B cell (primary cell): ENCODE results near the gene NES. TPM values are rescaled to one million over a fixed set of nuclear protein-coding genes. Genes with fewer than 3 reads are reported as not detected.

ENCODE experiments used
- ATAC-seq: fragments of 200-7000 bp; cut with Tn5 transposase; one replicate; pipeline ENCODE4 v1.10.0; 2021; ENCODE audit warnings: low read depth, mild to moderate bottlenecking, moderate number of reproducible peaks, moderate library complexity
- CTCF ChIA-PET: fragments of 350-600 bp; sonication (Branson Sonifier 250); formaldehyde crosslinking; loops from one replicate; lab custom pipeline; 2021; ENCODE audit warnings: antibody characterized with exemption, inconsistent platforms; lab: Charles Lee
- POLR2A ChIA-PET: fragments of 350-600 bp; sonication (Branson Sonifier 250); formaldehyde crosslinking; loops from one replicate; lab custom pipeline; 2021; ENCODE audit warnings: antibody characterized with exemption; lab: Charles Lee
- DNase-seq: peaks from one replicate; pipeline ENCODE4 v3.0.0; 2013
- H2AFZ ChIP-seq: 2 replicates; pipeline ENCODE4 v1.6.1; 2012; ENCODE audit warnings: mild to moderate bottlenecking, low read depth, low read length; ENCODE audit not compliant: insufficient read depth, poor library complexity, severe bottlenecking
- H3K27ac ChIP-seq, 2 donors: 1 replicate in 1 of 2; 2 replicates in 1 of 2; pipeline ENCODE4 v1.5.1; 2012 to 2013; ENCODE audit warnings: low read length in 2 of 2, mild to moderate bottlenecking in 2 of 2, moderate library complexity in 1 of 2
- H3K27me3 ChIP-seq, 4 experiments: fragments of 200-600 bp in 1 of 4; sonication (generic) in 1 of 4; replicated peaks in 1 of 4; 1 replicate in 2 of 4; 2 replicates in 2 of 4; pipeline versions ENCODE4 v1.6.1 to v1.7.0; 2013 to 2016; ENCODE audit warnings: low read length in 3 of 4, mild to moderate bottlenecking in 2 of 4, mixed read lengths in 1 of 4, moderate library complexity in 1 of 4; ENCODE audit not compliant: insufficient read depth in 4 of 4, control insufficient read depth in 3 of 4; ENCODE audit errors: control extremely low read depth in 1 of 4
- H3K36me3 ChIP-seq, 2 experiments: replicated peaks in 1 of 2; 1 replicate in 1 of 2; 2 replicates in 1 of 2; pipeline versions ENCODE4 v1.6.1 to v1.7.1; 2013; ENCODE audit warnings: low read length in 1 of 2; ENCODE audit not compliant: insufficient read depth in 2 of 2, control insufficient read depth in 1 of 2; ENCODE audit errors: control extremely low read depth in 1 of 2, extremely low read depth in 1 of 2
- H3K4me1 ChIP-seq, 2 donors: fragments of 200-600 bp in 1 of 2; sonication (generic) in 1 of 2; 1 replicate in 1 of 2; 2 replicates in 1 of 2; pipeline versions ENCODE4 v1.5.1 to v1.6.1; 2013 to 2017; ENCODE audit warnings: low read length in 2 of 2; ENCODE audit not compliant: control insufficient read depth in 2 of 2, insufficient read depth in 2 of 2
- H3K4me2 ChIP-seq: replicated peaks from 2 replicates; pipeline ENCODE3; 2012; ENCODE audit warnings: mild to moderate bottlenecking, low read depth, low read length; ENCODE audit not compliant: poor library complexity, severe bottlenecking
- H3K4me3 ChIP-seq, 5 experiments: fragments of 200-600 bp in 1 of 5; sonication (generic) in 1 of 5; 1 replicate in 3 of 5; 2 replicates in 2 of 5; pipeline versions ENCODE4 v1.5.1 to v1.7.0; 2011 to 2016; ENCODE audit warnings: low read length in 4 of 5, mild to moderate bottlenecking in 4 of 5, low read depth in 2 of 5, control low read depth in 1 of 5, moderate library complexity in 1 of 5; ENCODE audit not compliant: insufficient read depth in 1 of 5; ENCODE audit errors: control extremely low read depth in 1 of 5, extremely low read depth in 1 of 5
- H3K79me2 ChIP-seq: fragments of 200-600 bp; sonication (generic); one replicate; pipeline ENCODE4 v1.6.0; 2016; ENCODE audit warnings: low read length; ENCODE audit not compliant: control insufficient read depth, insufficient read depth
- H3K9ac ChIP-seq: fragments of 200-600 bp; sonication (generic); 2 replicates; pipeline ENCODE4 v1.6.1; 2017; ENCODE audit warnings: mild to moderate bottlenecking, low read length, moderate library complexity
- H3K9me3 ChIP-seq, 3 donors: one replicate each; pipeline versions ENCODE4 v1.6.1 to v1.7.1; 2013; ENCODE audit warnings: low read length in 2 of 3; ENCODE audit not compliant: control insufficient read depth in 2 of 3, insufficient read depth in 1 of 3; ENCODE audit errors: control extremely low read depth in 1 of 3
- H4K20me1 ChIP-seq: 2 replicates; pipeline ENCODE4 v1.6.0; 2012; ENCODE audit warnings: mild to moderate bottlenecking, low read length; ENCODE audit not compliant: insufficient read depth, control insufficient read depth, poor library complexity, severe bottlenecking
- H3K27ac Mint-ChIP-seq: one replicate; pipeline ENCODE4 v1.8.0; 2021; ENCODE audit warnings: mixed read lengths
- H3K27me3 Mint-ChIP-seq: one replicate; pipeline ENCODE4 v1.8.0; 2021; ENCODE audit warnings: mixed read lengths
- H3K4me1 Mint-ChIP-seq: one replicate; pipeline ENCODE4 v1.8.0; 2021; ENCODE audit warnings: mixed read lengths
- H3K4me3 Mint-ChIP-seq: one replicate; pipeline ENCODE4 v1.8.0; 2021; ENCODE audit warnings: mixed read lengths
- H3K9me3 Mint-ChIP-seq: one replicate; pipeline ENCODE4 v1.8.0; 2022; ENCODE audit warnings: mixed read lengths; ENCODE audit not compliant: insufficient read depth
- CTCF ChIP-seq: fragments of 200-600 bp; IDR thresholded peaks from one replicate; pipeline ENCODE4 v1.8.0; 2022; ENCODE audit warnings: antibody characterized with exemption, mild to moderate bottlenecking
- EZH2 ChIP-seq: IDR thresholded peaks from 2 replicates; pipeline ENCODE4 v1.6.1; 2012; ENCODE audit warnings: borderline replicate concordance, low read depth, mild to moderate bottlenecking, moderate library complexity, low read length; ENCODE audit not compliant: insufficient read depth, poor library complexity, severe bottlenecking
- WGBS: methylation state at CpG from one replicate; pipeline ENCODE4 v1.1.5; 2013; ENCODE audit warnings: missing lambda C conversion rate; ENCODE audit not compliant: insufficient coverage; 5-methylcytosine and 5-hydroxymethylcytosine counted together
- intact Hi-C: fragments of 100-400 bp; cut with micrococcal nuclease; formaldehyde crosslinking; loops from one replicate; pipeline ENCODE4 v1.10.0; 2022
- polyA plus RNA-seq: library from polyadenylated mRNA; depleted of rRNA; stranded (reverse); fragments of >200 nt; gene quantifications from 2 replicates; pipeline ENCODE4 v1.2.3, GENCODE V29; 2012
- total RNA-seq, 2 donors: library from RNA; stranded (reverse); fragments of 120-200 nt in 1 of 2; gene quantifications; 1 replicate in 1 of 2; 2 replicates in 1 of 2; pipeline versions ENCODE4 v1.2.3 to v1.2.4, GENCODE V29; 2013 to 2022

Gene NES
- total and polyA plus RNA-seq, 2 donors (not counting 1 experiment from before 2014, with no cell fraction given) = 0.05 TPM; not detected in 1

DNA sequence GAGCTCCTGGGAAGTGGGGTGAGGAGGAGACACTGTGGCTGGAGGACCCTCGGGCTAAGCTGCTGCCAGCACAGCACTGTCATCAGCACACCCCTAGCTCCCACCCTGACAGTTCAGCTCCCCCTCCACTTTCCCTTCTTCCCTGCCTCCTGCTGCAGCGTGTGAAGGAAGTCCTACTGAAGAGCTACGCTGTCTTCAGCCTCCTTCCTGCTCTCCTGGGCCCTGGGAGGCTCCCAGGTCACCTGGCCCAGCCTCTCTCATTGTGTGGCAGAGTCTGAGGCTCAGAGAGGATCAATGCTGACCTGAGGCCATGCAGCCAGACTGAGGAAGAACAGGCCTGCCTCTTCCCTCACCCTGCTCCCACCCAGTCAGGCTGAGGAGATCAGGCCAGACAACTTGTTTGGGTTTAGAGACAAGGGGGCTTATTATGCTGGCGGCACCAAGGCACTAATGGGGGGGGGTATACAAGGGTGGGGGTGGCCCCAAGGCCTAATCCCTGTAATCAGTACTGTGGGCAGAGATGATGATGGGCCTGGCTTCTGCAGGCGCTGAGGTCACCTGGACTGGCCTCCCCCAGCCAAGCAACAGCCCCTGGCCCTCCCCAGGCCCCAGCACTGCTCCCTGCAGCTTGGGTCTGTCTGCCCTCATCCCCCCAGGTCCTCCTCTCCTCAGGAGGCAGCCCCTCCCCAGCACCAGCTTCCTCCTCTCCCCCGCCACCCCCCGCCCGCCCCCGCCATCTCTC, 9.1 kb downstream of the NES start:
- H3K9me3 Mint-ChIP-seq = no peaks in the 10 kb centered on the region
- no peak overlapping the region for H3K27ac ChIP-seq
- H3K27ac Mint-ChIP-seq = peak overlapping the region; percentile 26
- H2AFZ ChIP-seq = no peak overlapping the region
- peaks cover 35% of the 10 kb centered on the region for H3K4me1 Mint-ChIP-seq
- peaks cover 0 to 3% (median 0%) of the 10 kb centered on the region in 3 donors for H3K9me3 ChIP-seq
- H3K4me3 Mint-ChIP-seq = no peak overlapping the region
- TF ChIP-seq EZH2 = no peak
- TF ChIP-seq CTCF = no peak
- peaks cover 27 to 30% of the 10 kb centered on the region in 2 donors for H3K4me1 ChIP-seq
- ChIA-PET POLR2A (no interaction called here), CTCF (interaction anchor here (0.7 to 1.5 kb wide), 4 partner anchors 9 to 48 kb away, joined by 3 to 7 read pairs (median 4); no protein-coding TSS in a partner anchor)
- H3K4me3 ChIP-seq = no peak overlapping the region
- peaks cover 0 to 6% (median under 1%) of the 10 kb centered on the region in 4 experiments for H3K27me3 ChIP-seq
- peaks cover 17% of the 10 kb centered on the region for H3K27me3 Mint-ChIP-seq
- H3K4me2 ChIP-seq = no peak overlapping the region
- no peak for ATAC-seq
- no peaks in the 10 kb centered on the region for H3K36me3 ChIP-seq
- WGBS = 89% methylated on average over 3 of the region's 9 CpGs
- intact Hi-C loops = no loop called here
- no peak overlapping the region for H3K9ac ChIP-seq
- H4K20me1 ChIP-seq = no peaks in the 10 kb centered on the region
- DNase-seq = no peak
- no peaks in the 10 kb centered on the region for H3K79me2 ChIP-seq

- H3K27ac Mint-ChIP-seq = peak overlapping the region; percentile 26
- H3K4me3 Mint-ChIP-seq = no peak overlapping the region
- POLR2A ChIA-PET = no interaction called here
- peaks cover 40% of the 10 kb centered on the region for H3K4me1 Mint-ChIP-seq
- Histone ChIP-seq H3K79me2 (no peaks in the 10 kb centered on the region), H3K36me3 (no peaks in the 10 kb centered on the region), H3K9me3 (peaks cover 0 to 3% (median 0%) of the 10 kb centered on the region in 3 donors), H3K27ac (no peak overlapping the region), H3K9ac (no peak overlapping the region), H3K4me1 (peaks cover 32 to 35% of the 10 kb centered on the region in 2 donors), H4K20me1 (no peaks in the 10 kb centered on the region), H3K4me3 (no peak overlapping the region), H2AFZ (no peak overlapping the region), H3K4me2 (no peak overlapping the region), H3K27me3 (peaks cover 0 to 6% (median under 1%) of the 10 kb centered on the region in 4 experiments)
- ATAC-seq (no peak), DNase-seq (no peak)
- WGBS = no CpG with 5 or more reads among the region's 5 CpGs
- CTCF ChIA-PET = interaction anchor here (0.7 to 1.0 kb wide), 3 partner anchors 30 to 47 kb away, joined by 3 to 5 read pairs (median 3); no protein-coding TSS in a partner anchor
- TF ChIP-seq EZH2 = no peak
- no peak for TF ChIP-seq CTCF
- no peaks in the 10 kb centered on the region for H3K9me3 Mint-ChIP-seq
- H3K27me3 Mint-ChIP-seq = peaks cover 15% of the 10 kb centered on the region
- intact Hi-C loops = no loop called here
Measured at GRCh38 chr1:156667610-156667967, 9.6 kb downstream of the NES start.
